Transverse colon (tissue), 4 donors: Measurements from ENCODE around the gene CD226. TPM values are rescaled to one million over a fixed set of nuclear protein-coding genes. Genes with fewer than 3 reads are reported as not detected.

ENCODE experiments used
- DNase-seq: peaks from one replicate; pipeline ENCODE4 v3.0.0-alpha.2; 2019
- H3K27ac ChIP-seq, 4 donors: fragments of 200-600 bp; sonication (generic); 2 replicates each; pipeline ENCODE4 v1.5.1; 2016 to 2018; ENCODE audit warnings: inconsistent platforms in 4 of 4
- H3K27me3 ChIP-seq: fragments of 200-600 bp; sonication (generic); 2 replicates; pipeline ENCODE4 v1.5.1; 2017; ENCODE audit warnings: inconsistent platforms
- H3K36me3 ChIP-seq, 4 donors: fragments of 200-600 bp; sonication (generic); 2 replicates each; pipeline ENCODE4 v1.5.1; 2017 to 2019; ENCODE audit warnings: inconsistent platforms in 4 of 4
- H3K4me1 ChIP-seq, 4 donors: fragments of 200-600 bp; sonication (generic); 2 replicates each; pipeline ENCODE4 v1.5.1; 2017 to 2020; ENCODE audit warnings: inconsistent platforms in 4 of 4
- H3K4me3 ChIP-seq, 4 donors: fragments of 200-600 bp; sonication (generic); 1 replicate in 1 of 4; 2 replicates in 3 of 4; pipeline versions ENCODE4 v1.5.1 to v1.6.1; 2017 to 2019; ENCODE audit warnings: inconsistent platforms in 4 of 4
- H3K9me3 ChIP-seq, 2 donors: fragments of 200-600 bp; sonication (generic); 2 replicates each; pipeline ENCODE4 v1.5.1; 2017 to 2019; ENCODE audit warnings: inconsistent platforms in 2 of 2
- CTCF ChIP-seq, 5 experiments: fragments of 200-600 bp in 3 of 5; fragments of 450-650 bp in 2 of 5; sonication (generic) in 3 of 5; IDR thresholded peaks; 1 replicate in 2 of 5; 2 replicates in 3 of 5; pipeline ENCODE4 v1.5.1; 2016 to 2017; ENCODE audit warnings: antibody characterized with exemption in 5 of 5, inconsistent platforms in 3 of 5, mild to moderate bottlenecking in 2 of 5, moderate library complexity in 1 of 5
- EP300 ChIP-seq: sonication (generic); formaldehyde crosslinking; IDR thresholded peaks from one replicate; pipeline ENCODE4 v1.6.1; 2017; ENCODE audit warnings: antibody characterized with exemption, low read depth
- POLR2A ChIP-seq: fragments of 450-650 bp; IDR thresholded peaks from one replicate; pipeline ENCODE4 v1.6.1; 2016; ENCODE audit warnings: antibody characterized with exemption, mild to moderate bottlenecking, moderate library complexity
- POLR2AphosphoS5 ChIP-seq, 3 donors: sonication (generic); formaldehyde crosslinking; IDR thresholded peaks; one replicate each; pipeline ENCODE4 v1.6.1; 2016; ENCODE audit warnings: antibody characterized with exemption in 3 of 3
- WGBS, 2 donors: methylation state at CpG; one replicate each; pipeline ENCODE4 v1.1.5; 2018; ENCODE audit warnings: low coverage in 1 of 2; 5-methylcytosine and 5-hydroxymethylcytosine counted together
- in situ Hi-C, 4 donors: fragments of 200-750 bp; cut with MboI; loops; one replicate each; pipeline versions ENCODE4 v1.15.0 to v1.15.1; 2017; ENCODE audit warnings: low sequenced_read_pairs in 3 of 4, low pct_ligation_motif_present in 1 of 4, low pct_unique_long_range_greater_than_20kb in 1 of 4
- intact Hi-C: fragments of 100-400 bp; cut with DNase I; formaldehyde crosslinking; loops from one replicate; pipeline ENCODE4 v1.15.1; 2023; ENCODE audit warnings: low total_unique reads
- total RNA-seq, 4 donors: library from RNA; depleted of rRNA; stranded (reverse); fragments of >200 nt; gene quantifications; one replicate each; pipeline ENCODE4 v1.1.0, GENCODE V29; 2016

Gene CD226
- total RNA-seq, 4 donors from 2014 or later = 0.96 to 16.8 (median 4.0) TPM

GRCh38 chr18:69935319-69936190 is 12.1 kb downstream of the CD226 start:
- intact Hi-C loops (no loop called here), in situ Hi-C loops (no loop called here)
- DNase-seq = peak; percentile 51
- no peak overlapping the region for H3K4me3 ChIP-seq
- no peak for TF ChIP-seq POLR2A
- no peak for TF ChIP-seq CTCF (IDR thresholded peaks at IDR 0.05)
- TF ChIP-seq EP300 = no peak
- TF ChIP-seq POLR2AphosphoS5 (IDR thresholded peaks at IDR 0.05) = no peak
- peaks cover 0 to 4% (median 2%) of the 10 kb centered on the region in 4 donors for H3K4me1 ChIP-seq
- H3K9me3 ChIP-seq = no peaks in the 10 kb centered on the region
- H3K27me3 ChIP-seq = no peaks in the 10 kb centered on the region
- no peaks in the 10 kb centered on the region for H3K36me3 ChIP-seq
- 74 to 92% methylated on average over 8 to 12 of the region's 12 CpGs for WGBS, 2 donors
- peak overlapping the region in 1 of 4 donors; percentile 20 for H3K27ac ChIP-seq

DNA sequence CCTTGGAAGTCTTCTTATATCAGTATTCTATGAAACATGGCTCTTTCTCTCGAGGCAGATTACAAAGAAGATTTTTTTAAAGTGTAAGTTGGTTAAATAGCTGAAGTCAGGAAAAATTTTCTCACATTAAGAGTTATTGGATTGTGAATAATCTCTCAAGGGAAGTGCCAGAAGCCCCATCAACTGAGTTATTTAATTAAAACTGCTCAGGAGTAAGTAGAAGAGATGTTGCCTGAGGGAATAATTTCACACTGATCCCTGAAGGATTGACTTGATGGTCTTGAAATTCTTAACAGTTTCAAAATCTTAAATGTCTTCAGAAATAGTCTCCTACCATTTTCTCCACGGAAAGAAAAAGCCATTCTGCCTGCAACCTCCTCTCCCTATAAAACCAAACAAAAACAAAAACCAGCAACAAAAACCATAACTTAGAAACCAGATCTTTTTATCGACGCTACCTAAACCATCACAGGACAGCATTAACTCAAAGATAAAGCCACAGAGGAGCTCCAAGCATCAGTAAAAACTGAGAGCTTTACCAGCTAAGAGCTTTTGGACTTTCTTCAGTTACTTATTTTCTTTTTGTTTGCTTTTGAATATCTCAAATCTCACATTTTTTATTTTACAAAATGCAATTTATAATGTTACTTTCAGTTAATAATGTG is 12.9 kb downstream of the CD226 start:
- in situ Hi-C loops (no loop called here), intact Hi-C loops (no loop called here)
- Histone ChIP-seq H3K4me1 (peaks cover 0 to 4% (median 2%) of the 10 kb centered on the region in 4 donors), H3K4me3 (no peak overlapping the region), H3K9me3 (no peaks in the 10 kb centered on the region), H3K27me3 (no peaks in the 10 kb centered on the region), H3K27ac (no peak overlapping the region), H3K36me3 (no peaks in the 10 kb centered on the region)
- 81 to 87% methylated on average over 4 of the region's 4 CpGs for WGBS, 2 donors
- TF ChIP-seq POLR2AphosphoS5 (IDR thresholded peaks at IDR 0.05) (no peak), EP300 (no peak), CTCF (IDR thresholded peaks at IDR 0.05) (no peak), POLR2A (no peak)
- no peak for DNase-seq

- Histone ChIP-seq H3K27me3 (no peaks in the 10 kb centered on the region), H3K4me3 (no peak overlapping the region), H3K9me3 (no peaks in the 10 kb centered on the region), H3K4me1 (no peaks in the 10 kb centered on the region), H3K36me3 (no peaks in the 10 kb centered on the region), H3K27ac (no peak overlapping the region)
- DNase-seq = no peak
- 83 to 90% methylated on average over 5 of the region's 5 CpGs for WGBS, 2 donors
- intact Hi-C loops (loop anchor here (5.0 kb wide), 1 partner anchor 1623 kb away; no protein-coding TSS in a partner anchor), in situ Hi-C loops (no loop called here)
- TF ChIP-seq EP300 (no peak), CTCF (IDR thresholded peaks at IDR 0.05) (no peak), POLR2A (no peak), POLR2AphosphoS5 (IDR thresholded peaks at IDR 0.05) (no peak)
Measured at GRCh38 chr18:69929041-69929774, 18.5 kb downstream of the CD226 start.

DNA sequence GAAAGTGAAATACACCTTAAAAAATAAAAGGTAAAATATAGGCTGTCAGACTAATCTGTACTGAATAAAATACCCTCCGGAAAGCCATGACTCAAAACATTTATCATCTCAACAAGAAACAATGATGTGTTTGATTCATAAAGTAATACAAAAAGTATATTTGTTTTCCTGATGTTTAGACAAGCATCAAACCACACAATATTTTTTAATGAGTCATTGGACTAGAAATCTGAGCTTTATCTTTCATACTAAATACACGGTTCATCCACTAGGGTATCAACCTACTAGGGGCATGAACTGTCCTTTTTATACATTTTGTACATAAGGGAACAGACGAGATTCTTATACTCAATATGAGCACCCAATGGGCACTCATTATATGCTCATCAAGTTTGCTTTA is 31.3 kb downstream of the CD226 start:
- no peak for DNase-seq
- in situ Hi-C loops (no loop called here), intact Hi-C loops (no loop called here)
- no peak for TF ChIP-seq CTCF (IDR thresholded peaks at IDR 0.05)
- H3K27me3 ChIP-seq = no peaks in the 10 kb centered on the region
- 83 to 91% methylated on average over 3 of the region's 3 CpGs for WGBS, 2 donors
- no peaks in the 10 kb centered on the region for H3K36me3 ChIP-seq
- no peaks in the 10 kb centered on the region for H3K9me3 ChIP-seq
- H3K4me3 ChIP-seq = no peak overlapping the region
- no peaks in the 10 kb centered on the region for H3K4me1 ChIP-seq
- no peak overlapping the region for H3K27ac ChIP-seq
